Neuron (in vitro differentiated cells): Measurements from ENCODE around the gene CD99L2.

Experiments used
- H2AFZ ChIP-seq: one replicate; pipeline ENCODE4 v1.6.1; 2013; ENCODE audit warnings: low read depth, mild to moderate bottlenecking, inconsistent platforms, low read length, moderate library complexity
- H3K27me3 ChIP-seq: one replicate; pipeline ENCODE4 v1.6.1; 2013; ENCODE audit warnings: low read length; ENCODE audit not compliant: insufficient read depth
- H3K36me3 ChIP-seq: one replicate; pipeline ENCODE4 v1.6.1; 2013; ENCODE audit warnings: low read length; ENCODE audit not compliant: insufficient read depth
- H3K4me1 ChIP-seq: one replicate; pipeline ENCODE4 v1.6.1; 2013; ENCODE audit warnings: low read length; ENCODE audit not compliant: insufficient read depth
- H3K4me3 ChIP-seq: 2 replicates; pipeline ENCODE4 v1.5.1; 2013; ENCODE audit warnings: mild to moderate bottlenecking, low read length, moderate library complexity
- H3K9me3 ChIP-seq: one replicate; pipeline ENCODE4 v1.6.1; 2013; ENCODE audit warnings: low read length

CD99L2 gene

GRCh38 chrX:150768580-150769190, 129.8 kb downstream of the CD99L2 start:
- Histone ChIP-seq H2AFZ (no peak overlapping the region), H3K27me3 (no peaks in the 10 kb centered on the region), H3K36me3 (no peaks in the 10 kb centered on the region), H3K4me3 (no peak overlapping the region), H3K4me1 (no peaks in the 10 kb centered on the region), H3K9me3 (no peaks in the 10 kb centered on the region)

GRCh38 chrX:150768132-150768485, 130.4 kb downstream of the CD99L2 start:
- Histone ChIP-seq H3K4me3 (no peak overlapping the region), H3K4me1 (no peaks in the 10 kb centered on the region), H3K9me3 (no peaks in the 10 kb centered on the region), H3K36me3 (no peaks in the 10 kb centered on the region), H2AFZ (no peak overlapping the region), H3K27me3 (peaks cover 3% of the 10 kb centered on the region)

- no peaks in the 10 kb centered on the region for H3K36me3 ChIP-seq
- no peaks in the 10 kb centered on the region for H3K4me1 ChIP-seq
Measured at GRCh38 chrX:150767475-150768131, 130.9 kb downstream of the CD99L2 start.

GRCh38 chrX:150767045-150767395, 131.4 kb downstream of the CD99L2 start:
- Histone ChIP-seq H3K4me3 (no peak overlapping the region), H3K36me3 (no peaks in the 10 kb centered on the region), H3K4me1 (no peaks in the 10 kb centered on the region), H3K9me3 (no peaks in the 10 kb centered on the region), H3K27me3 (peaks cover 3% of the 10 kb centered on the region), H2AFZ (no peak overlapping the region)

More at GRCh38 chrX:150767475-150768131, 130.9 kb downstream of the CD99L2 start:
- no peak overlapping the region for H2AFZ ChIP-seq
- peaks cover 3% of the 10 kb centered on the region for H3K27me3 ChIP-seq
- no peak overlapping the region for H3K4me3 ChIP-seq
- no peaks in the 10 kb centered on the region for H3K9me3 ChIP-seq

- no peak overlapping the region for H3K4me3 ChIP-seq
- no peaks in the 10 kb centered on the region for H3K4me1 ChIP-seq
- H3K9me3 ChIP-seq: no peaks in the 10 kb centered on the region
- H3K36me3 ChIP-seq: no peaks in the 10 kb centered on the region
- H2AFZ ChIP-seq: no peak overlapping the region
- peaks cover 3% of the 10 kb centered on the region for H3K27me3 ChIP-seq
Measured at GRCh38 chrX:150766351-150767044, 132.0 kb downstream of the CD99L2 start.

GRCh38 chrX:150765782-150766350, 132.6 kb downstream of the CD99L2 start:
- Histone ChIP-seq H3K9me3 (no peaks in the 10 kb centered on the region), H2AFZ (no peak overlapping the region), H3K36me3 (no peaks in the 10 kb centered on the region), H3K27me3 (peaks cover 3% of the 10 kb centered on the region), H3K4me3 (no peak overlapping the region), H3K4me1 (no peaks in the 10 kb centered on the region)

GRCh38 chrX:150765237-150765636, 133.2 kb downstream of the CD99L2 start:
- no peaks in the 10 kb centered on the region for H3K36me3 ChIP-seq
- H3K9me3 ChIP-seq: no peaks in the 10 kb centered on the region
- no peak overlapping the region for H3K4me3 ChIP-seq
- no peak overlapping the region for H2AFZ ChIP-seq
- peaks cover 3% of the 10 kb centered on the region for H3K27me3 ChIP-seq
- no peaks in the 10 kb centered on the region for H3K4me1 ChIP-seq

- no peaks in the 10 kb centered on the region for H3K4me1 ChIP-seq
Measured at GRCh38 chrX:150763810-150764209, 134.7 kb downstream of the CD99L2 start.

GRCh38 chrX:150763303-150763797, 135.1 kb downstream of the CD99L2 start:
- Histone ChIP-seq H3K4me3 (no peak overlapping the region), H3K9me3 (no peaks in the 10 kb centered on the region), H3K36me3 (no peaks in the 10 kb centered on the region), H3K27me3 (peaks cover 3% of the 10 kb centered on the region), H3K4me1 (no peaks in the 10 kb centered on the region), H2AFZ (no peak overlapping the region)

More at GRCh38 chrX:150763810-150764209, 134.7 kb downstream of the CD99L2 start:
- Histone ChIP-seq H2AFZ (no peak overlapping the region), H3K9me3 (no peaks in the 10 kb centered on the region), H3K4me3 (no peak overlapping the region), H3K27me3 (peaks cover 3% of the 10 kb centered on the region), H3K36me3 (no peaks in the 10 kb centered on the region)

- H3K4me3 ChIP-seq: no peak overlapping the region
- peaks cover 3% of the 10 kb centered on the region for H3K27me3 ChIP-seq
- no peaks in the 10 kb centered on the region for H3K36me3 ChIP-seq
- H3K4me1 ChIP-seq: no peaks in the 10 kb centered on the region
- no peak overlapping the region for H2AFZ ChIP-seq
- H3K9me3 ChIP-seq: no peaks in the 10 kb centered on the region
Measured at GRCh38 chrX:150762258-150763165, 136.0 kb downstream of the CD99L2 start.

- Histone ChIP-seq H3K27me3 (peaks cover 3% of the 10 kb centered on the region), H3K4me3 (no peak overlapping the region), H3K36me3 (no peaks in the 10 kb centered on the region), H2AFZ (no peak overlapping the region), H3K4me1 (no peaks in the 10 kb centered on the region), H3K9me3 (no peaks in the 10 kb centered on the region)
Measured at GRCh38 chrX:150761819-150762216, 136.7 kb downstream of the CD99L2 start.

- peaks cover 3% of the 10 kb centered on the region for H3K27me3 ChIP-seq
- no peaks in the 10 kb centered on the region for H3K9me3 ChIP-seq
- H2AFZ ChIP-seq: no peak overlapping the region
- no peaks in the 10 kb centered on the region for H3K36me3 ChIP-seq
- no peak overlapping the region for H3K4me3 ChIP-seq
- H3K4me1 ChIP-seq: no peaks in the 10 kb centered on the region
Measured at GRCh38 chrX:150761176-150761818, 137.2 kb downstream of the CD99L2 start.
